HEK293 (cell line): ENCODE results near the gene CXCL17.

ENCODE experiments used
- CTCF ChIP-seq: fragments of 450-650 bp; formaldehyde crosslinking; IDR thresholded peaks from 2 replicates; pipeline ENCODE4 v1.5.1; 2016; ENCODE audit warnings: missing biosample characterization, missing genetic modification characterization
- GLI4 ChIP-seq: fragments of 450-650 bp; formaldehyde crosslinking; IDR thresholded peaks from 2 replicates; pipeline ENCODE4 v1.5.1; 2016; ENCODE audit warnings: missing biosample characterization, missing genetic modification characterization
- HOXC10 ChIP-seq: sonication (generic); formaldehyde crosslinking; IDR thresholded peaks from 2 replicates; pipeline ENCODE4 v1.8.1; 2023; ENCODE audit warnings: mild to moderate bottlenecking, missing genetic modification reagents
- KLF9 ChIP-seq: fragments of 450-650 bp; formaldehyde crosslinking; IDR thresholded peaks from 2 replicates; pipeline ENCODE4 v1.5.1; 2016; ENCODE audit warnings: missing biosample characterization, missing genetic modification characterization, low read depth
- RBAK ChIP-seq: fragments of 450-650 bp; formaldehyde crosslinking; IDR thresholded peaks from 2 replicates; pipeline ENCODE4 v1.5.1; 2016; ENCODE audit warnings: missing biosample characterization, missing genetic modification characterization
- TRIM28 ChIP-seq: IDR thresholded peaks from 2 replicates; pipeline ENCODE4 v1.6.1; 2011; ENCODE audit warnings: low read length, control low read depth, borderline replicate concordance
- YY1 ChIP-seq: fragments of 450-650 bp; formaldehyde crosslinking; IDR thresholded peaks from 2 replicates; pipeline ENCODE4 v1.5.1; 2018; ENCODE audit warnings: missing biosample characterization, missing genetic modification characterization
- ZBTB20 ChIP-seq: fragments of 450-650 bp; formaldehyde crosslinking; IDR thresholded peaks from 2 replicates; pipeline ENCODE4 v1.5.1; 2016; ENCODE audit warnings: missing biosample characterization, missing genetic modification characterization
- ZNF211 ChIP-seq: fragments of 450-650 bp; formaldehyde crosslinking; IDR thresholded peaks from 2 replicates; pipeline ENCODE4 v1.5.1; 2016; ENCODE audit warnings: low read depth, missing biosample characterization, missing genetic modification characterization
- ZNF26 ChIP-seq: fragments of 450-650 bp; formaldehyde crosslinking; IDR thresholded peaks from 2 replicates; pipeline ENCODE4 v1.5.1; 2016; ENCODE audit warnings: missing biosample characterization, missing genetic modification characterization
- ZNF488 ChIP-seq: fragments of 450-650 bp; formaldehyde crosslinking; IDR thresholded peaks from 2 replicates; pipeline ENCODE4 v1.5.1; 2016; ENCODE audit warnings: missing biosample characterization, missing genetic modification characterization
- ZNF544 ChIP-seq: fragments of 450-650 bp; formaldehyde crosslinking; IDR thresholded peaks from 2 replicates; pipeline ENCODE4 v1.5.0; 2017; ENCODE audit warnings: missing biosample characterization, missing genetic modification characterization
- ZNF768 ChIP-seq: fragments of 450-650 bp; formaldehyde crosslinking; IDR thresholded peaks from 2 replicates; pipeline ENCODE4 v1.5.1; 2018; ENCODE audit warnings: missing biosample characterization, mild to moderate bottlenecking, missing genetic modification characterization

- TF ChIP-seq ZNF26 (tag by site-specific recombination) (no peak), CTCF (tag by site-specific recombination) (no peak), GLI4 (tag by site-specific recombination) (no peak), ZNF211 (tag by site-specific recombination) (no peak), HOXC10 (no peak), ZNF544 (tag by site-specific recombination) (no peak), ZBTB20 (tag by site-specific recombination) (no peak), TRIM28 (no peak), ZNF488 (tag by site-specific recombination) (no peak), YY1 (no peak), ZNF768 (no peak), KLF9 (no peak), RBAK (tag by site-specific recombination) (no peak)
Observed at GRCh38 chr19:42392165-42392564, 50.6 kb downstream of the CXCL17 start.
